CD4-positive, alpha-beta T cell (primary cell): ENCODE data around the gene NFE2L1. TPM values are rescaled to one million over a fixed set of nuclear protein-coding genes. Genes with fewer than 3 reads are reported as not detected.
"Not testable (repeated sequence)": the region's sequence is repeated elsewhere in the genome, so short reads cannot be mapped to it uniquely, and the experiment has no call there.

Experiments used
- ATAC-seq: fragments of 200-7000 bp; cut with Tn5 transposase; one replicate; pipeline ENCODE4 v1.10.0; 2022; ENCODE audit warnings: mild to moderate bottlenecking; ENCODE audit not compliant: poor library complexity
- CTCF ChIA-PET: fragments of 350-600 bp; sonication (Branson Sonifier 250); formaldehyde crosslinking; loops from one replicate; lab custom pipeline; 2021; ENCODE audit warnings: antibody characterized with exemption, inconsistent platforms; lab: Charles Lee
- POLR2A ChIA-PET: fragments of 350-600 bp; sonication (Branson Sonifier 250); formaldehyde crosslinking; loops from one replicate; lab custom pipeline; 2021; ENCODE audit warnings: antibody characterized with exemption, inconsistent platforms; lab: Charles Lee
- DNase-seq, 14 experiments: peaks; one replicate each; pipeline ENCODE4 v3.0.0-alpha.2; 2013 to 2020; ENCODE audit warnings: mixed read lengths in 2 of 14
- H3K27ac ChIP-seq, 2 donors: one replicate each; pipeline versions ENCODE4 v1.5.1 to v1.7.0; 2013; ENCODE audit warnings: low read length in 2 of 2, low read depth in 1 of 2, mild to moderate bottlenecking in 1 of 2
- H3K27me3 ChIP-seq, 2 experiments: 1 replicate in 1 of 2; 2 replicates in 1 of 2; pipeline versions ENCODE4 v1.6.1 to v1.7.0; 2013; ENCODE audit warnings: low read length in 2 of 2, control low read depth in 1 of 2, mild to moderate bottlenecking in 1 of 2, moderate library complexity in 1 of 2; ENCODE audit not compliant: insufficient read depth in 2 of 2, control insufficient read depth in 1 of 2
- H3K36me3 ChIP-seq: one replicate; pipeline ENCODE4 v1.6.1; 2013; ENCODE audit warnings: low read length, control low read depth; ENCODE audit not compliant: insufficient read depth
- H3K4me1 ChIP-seq: one replicate; pipeline ENCODE4 v1.6.1; 2013; ENCODE audit warnings: low read length, control low read depth; ENCODE audit not compliant: insufficient read depth
- H3K4me3 ChIP-seq: one replicate; pipeline ENCODE4 v1.5.1; 2013; ENCODE audit warnings: mild to moderate bottlenecking, low read length, moderate library complexity
- H3K9me3 ChIP-seq, 2 experiments: 1 replicate in 1 of 2; 2 replicates in 1 of 2; pipeline versions ENCODE4 v1.6.1 to v1.7.0; 2013; ENCODE audit warnings: low read length in 2 of 2, mild to moderate bottlenecking in 2 of 2, control low read depth in 1 of 2, moderate library complexity in 1 of 2; ENCODE audit not compliant: control insufficient read depth in 1 of 2, insufficient read depth in 1 of 2
- H3K27ac Mint-ChIP-seq: one replicate; pipeline ENCODE4 v1.8.0; 2020; ENCODE audit warnings: mixed read lengths
- H3K27me3 Mint-ChIP-seq: one replicate; pipeline ENCODE4 v1.8.0; 2021; ENCODE audit warnings: mixed read lengths
- H3K36me3 Mint-ChIP-seq: one replicate; pipeline ENCODE4 v1.8.0; 2021; ENCODE audit warnings: low read depth, mixed read lengths
- H3K4me1 Mint-ChIP-seq: one replicate; pipeline ENCODE4 v1.8.0; 2021; ENCODE audit warnings: low read depth, mixed read lengths
- H3K4me3 Mint-ChIP-seq: one replicate; pipeline ENCODE4 v1.8.0; 2020; ENCODE audit warnings: mild to moderate bottlenecking, mixed read lengths
- H3K9me3 Mint-ChIP-seq: one replicate; pipeline ENCODE4 v1.8.0; 2020; ENCODE audit warnings: mixed read lengths
- intact Hi-C, 2 experiments: fragments of 100-400 bp; cut with DNase I in 1 of 2; cut with micrococcal nuclease in 1 of 2; formaldehyde crosslinking; loops; one replicate each; pipeline versions ENCODE4 v1.15.1 to v1.9.0; 2023 to 2025; cut with DNase I, micrococcal nuclease
- total RNA-seq, 174 experiments: library from RNA in 2 of 174; stranded (reverse) in 2 of 174; gene quantifications; one replicate each; pipeline ENCODE4 v1.2.3 and lab custom pipeline; 2021 to 2026
- TF ChIP-seq, protein P1 (sequence below): fragments of 200-600 bp; IDR thresholded peaks from one replicate; pipeline ENCODE4 v1.8.0; 2022; ENCODE audit warnings: antibody characterized with exemption, mild to moderate bottlenecking

Gene NFE2L1
- total RNA-seq, 2 experiments from 2014 or later: 28.1 to 30.6 TPM

DNA sequence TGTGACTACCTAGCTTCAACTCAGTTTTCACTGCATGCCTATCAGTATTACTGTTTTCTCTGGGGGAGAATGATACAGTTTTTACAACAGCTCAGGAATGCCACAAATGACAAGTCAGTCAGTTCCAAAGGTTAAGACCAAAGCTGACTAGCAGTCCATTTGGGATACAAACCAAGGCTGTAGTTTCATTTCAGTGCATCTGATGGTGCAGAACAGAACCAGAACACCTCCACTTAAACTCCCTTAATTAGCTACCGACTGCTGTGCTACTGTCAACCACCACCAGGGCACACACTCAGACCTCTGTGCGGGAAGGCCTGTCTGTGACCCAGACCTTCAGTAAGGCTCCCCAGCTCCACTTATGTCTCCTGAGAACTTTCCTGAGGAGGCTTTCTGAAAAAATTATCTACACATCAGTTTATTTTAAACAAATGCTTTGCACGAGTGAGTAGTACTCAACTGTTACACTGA lies 20.4 kb downstream of the NFE2L1 start:
- Histone ChIP-seq H3K4me3 (no peak overlapping the region), H3K4me1 (no peaks in the 10 kb centered on the region), H3K27me3 (no peaks in the 10 kb centered on the region), H3K27ac (no peak overlapping the region), H3K36me3 (peaks cover 48% of the 10 kb centered on the region), H3K9me3 (no peaks in the 10 kb centered on the region)
- DNase-seq (peak in 1 of 14 experiments; percentile 27), ATAC-seq (peak; percentile 51)
- no peaks in the 10 kb centered on the region for H3K9me3 Mint-ChIP-seq
- intact Hi-C loops: loop anchor here in 1 of 2 experiments (5.0 kb wide), 1 partner anchor 414 kb away; no protein-coding TSS in a partner anchor
- H3K36me3 Mint-ChIP-seq: peaks cover 62% of the 10 kb centered on the region
- H3K27ac Mint-ChIP-seq: no peak overlapping the region
- no peaks in the 10 kb centered on the region for H3K27me3 Mint-ChIP-seq
- CTCF ChIA-PET: interaction anchor here (0.6 to 2.2 kb wide), 5 partner anchors 22 to 48 kb away, joined by 3 to 14 read pairs (median 3); partner anchors contain the start of gene COPZ2
- H3K4me3 Mint-ChIP-seq: no peak overlapping the region
- TF ChIP-seq, protein P1, sequence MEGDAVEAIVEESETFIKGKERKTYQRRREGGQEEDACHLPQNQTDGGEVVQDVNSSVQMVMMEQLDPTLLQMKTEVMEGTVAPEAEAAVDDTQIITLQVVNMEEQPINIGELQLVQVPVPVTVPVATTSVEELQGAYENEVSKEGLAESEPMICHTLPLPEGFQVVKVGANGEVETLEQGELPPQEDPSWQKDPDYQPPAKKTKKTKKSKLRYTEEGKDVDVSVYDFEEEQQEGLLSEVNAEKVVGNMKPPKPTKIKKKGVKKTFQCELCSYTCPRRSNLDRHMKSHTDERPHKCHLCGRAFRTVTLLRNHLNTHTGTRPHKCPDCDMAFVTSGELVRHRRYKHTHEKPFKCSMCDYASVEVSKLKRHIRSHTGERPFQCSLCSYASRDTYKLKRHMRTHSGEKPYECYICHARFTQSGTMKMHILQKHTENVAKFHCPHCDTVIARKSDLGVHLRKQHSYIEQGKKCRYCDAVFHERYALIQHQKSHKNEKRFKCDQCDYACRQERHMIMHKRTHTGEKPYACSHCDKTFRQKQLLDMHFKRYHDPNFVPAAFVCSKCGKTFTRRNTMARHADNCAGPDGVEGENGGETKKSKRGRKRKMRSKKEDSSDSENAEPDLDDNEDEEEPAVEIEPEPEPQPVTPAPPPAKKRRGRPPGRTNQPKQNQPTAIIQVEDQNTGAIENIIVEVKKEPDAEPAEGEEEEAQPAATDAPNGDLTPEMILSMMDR: no peak
- H3K4me1 Mint-ChIP-seq: no peaks in the 10 kb centered on the region
- POLR2A ChIA-PET: interaction anchor here (0.6 kb wide), 1 partner anchor 250 kb away, joined by 3 read pairs; no protein-coding TSS in a partner anchor

DNA sequence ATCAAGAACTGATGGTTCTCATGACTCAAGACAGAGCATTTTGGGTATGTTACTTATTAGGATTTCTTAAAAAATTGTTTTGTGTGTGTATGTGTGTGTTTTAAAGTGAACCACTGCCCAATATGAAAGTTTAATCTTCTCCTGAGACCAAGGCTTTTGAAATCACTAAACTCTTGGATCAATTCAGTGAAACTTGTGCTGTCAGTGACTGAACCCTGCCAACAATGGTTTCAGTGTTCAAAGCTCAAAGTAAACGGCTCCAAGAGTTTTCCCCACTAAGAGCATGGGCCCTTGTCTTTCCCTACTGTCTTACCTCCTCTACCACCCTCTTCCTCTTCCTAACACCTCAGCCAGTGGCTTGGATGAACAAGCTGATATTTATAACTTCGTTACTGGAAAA lies 22.0 kb downstream of the NFE2L1 start:
- Mint-ChIP-seq H3K4me1 (no peaks in the 10 kb centered on the region), H3K36me3 (peaks cover 62% of the 10 kb centered on the region), H3K27me3 (no peaks in the 10 kb centered on the region), H3K9me3 (no peaks in the 10 kb centered on the region), H3K4me3 (no peak overlapping the region), H3K27ac (no peak overlapping the region)
- intact Hi-C loops: no loop called here
- ChIA-PET CTCF (no interaction called here), POLR2A (no interaction called here)
- no peaks in the 10 kb centered on the region for H3K27me3 ChIP-seq
- no peak overlapping the region for H3K27ac ChIP-seq
- H3K4me1 ChIP-seq: no peaks in the 10 kb centered on the region
- DNase-seq (no peak), ATAC-seq (no peak)
- H3K36me3 ChIP-seq: peaks cover 49% of the 10 kb centered on the region
- no peak overlapping the region for H3K4me3 ChIP-seq
- TF ChIP-seq, protein P1: no peak
- no peaks in the 10 kb centered on the region for H3K9me3 ChIP-seq

DNA sequence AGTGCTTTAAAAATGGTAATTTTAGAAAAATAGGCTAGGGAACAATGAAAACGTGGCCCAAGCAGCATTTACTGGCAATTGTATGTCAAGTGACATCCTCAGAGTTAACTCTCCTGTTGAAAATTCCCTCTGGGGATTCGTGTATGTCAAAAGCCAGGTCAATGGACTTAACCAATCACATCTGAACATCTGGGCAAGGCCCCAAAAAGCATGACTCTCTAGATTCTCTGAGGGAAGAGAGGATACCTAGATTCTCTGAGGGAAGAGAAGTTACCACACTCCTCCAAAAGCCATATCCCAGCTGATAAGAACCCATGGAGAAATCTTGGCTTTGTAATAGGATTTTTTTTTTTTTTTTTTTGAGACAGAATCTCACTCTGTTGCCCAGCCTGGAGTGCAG lies 23.5 kb downstream of the NFE2L1 start:
- H3K9me3 Mint-ChIP-seq: no peaks in the 10 kb centered on the region
- H3K27ac Mint-ChIP-seq: peak overlapping the region; percentile 36
- no peak overlapping the region for H3K27ac ChIP-seq
- H3K4me3 ChIP-seq: no peak overlapping the region
- no peaks in the 10 kb centered on the region for H3K27me3 ChIP-seq
- H3K9me3 ChIP-seq: no peaks in the 10 kb centered on the region
- no peaks in the 10 kb centered on the region for H3K27me3 Mint-ChIP-seq
- no peak for ATAC-seq
- CTCF ChIA-PET: interaction anchor here (1.5 to 2.2 kb wide), 2 partner anchors 24 to 46 kb away, joined by 4 to 6 read pairs; no protein-coding TSS in a partner anchor
- peaks cover 52% of the 10 kb centered on the region for H3K36me3 ChIP-seq
- intact Hi-C loops: no loop called here
- TF ChIP-seq, protein P1: no peak
- H3K4me1 Mint-ChIP-seq: no peaks in the 10 kb centered on the region
- no peaks in the 10 kb centered on the region for H3K4me1 ChIP-seq
- H3K4me3 Mint-ChIP-seq: no peak overlapping the region
- POLR2A ChIA-PET: no interaction called here
- H3K36me3 Mint-ChIP-seq: peaks cover 62% of the 10 kb centered on the region
- DNase-seq: no peak

DNA sequence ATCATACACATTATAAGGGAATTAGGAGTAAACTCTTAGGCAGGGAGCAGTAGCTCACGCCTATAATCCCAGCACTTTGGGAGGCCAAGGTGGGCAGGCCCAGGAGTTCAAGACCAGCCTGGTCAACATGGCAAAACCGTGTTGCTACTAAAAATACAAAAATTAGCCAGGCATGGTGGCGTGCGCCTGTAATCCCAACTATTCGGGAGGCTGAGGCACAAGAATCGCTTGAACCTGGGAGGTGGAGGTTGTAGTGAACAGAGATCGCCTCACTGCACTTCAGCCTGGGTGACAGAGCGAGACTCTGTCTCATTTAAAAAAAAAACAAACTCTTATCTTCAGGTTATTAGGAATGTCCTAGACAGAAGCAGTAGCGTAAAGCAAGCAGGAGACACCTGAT lies 24.7 kb downstream of the NFE2L1 start:
- intact Hi-C loops, H3K4me1 ChIP-seq, H3K9me3 Mint-ChIP-seq, H3K27ac Mint-ChIP-seq, DNase-seq, H3K4me3 ChIP-seq, H3K27ac ChIP-seq, H3K4me1 Mint-ChIP-seq, ATAC-seq, H3K27me3 Mint-ChIP-seq, H3K4me3 Mint-ChIP-seq, H3K27me3 ChIP-seq, POLR2A ChIA-PET, H3K9me3 ChIP-seq: not testable (repeated sequence)
- peaks cover 60% of the 10 kb centered on the region for H3K36me3 Mint-ChIP-seq
- H3K36me3 ChIP-seq: peaks cover 50% of the 10 kb centered on the region
- CTCF ChIA-PET: interaction anchor here (2.2 to 4.0 kb wide), 2 partner anchors 25 to 46 kb away, joined by 6 to 37 read pairs; no protein-coding TSS in a partner anchor

DNA sequence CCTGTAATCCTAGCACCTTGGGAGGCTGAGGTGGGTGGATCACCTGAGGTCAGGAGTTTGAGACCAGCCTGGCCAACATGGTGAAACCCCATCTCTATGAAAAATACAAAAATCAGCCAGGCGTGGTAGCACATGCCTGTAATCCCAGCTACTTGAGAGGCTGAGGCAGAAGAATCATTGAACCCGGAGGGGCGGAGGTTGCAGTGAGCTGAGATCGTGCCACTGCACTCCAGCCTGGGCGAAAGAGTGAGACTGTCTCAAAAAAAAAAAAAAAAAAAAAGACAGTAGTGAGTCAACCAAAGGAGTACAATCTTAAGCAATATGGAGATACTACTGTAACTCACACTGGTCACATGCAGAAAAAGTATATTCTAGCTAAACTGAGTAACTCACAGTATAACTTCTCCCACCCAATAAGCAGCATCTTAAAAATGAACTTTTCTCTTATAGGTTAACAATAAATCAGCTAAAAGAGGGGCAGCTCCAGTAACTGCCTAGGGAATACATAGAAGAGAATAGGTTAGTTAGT lies 25.5 kb downstream of the NFE2L1 start:
- ATAC-seq, H3K27ac Mint-ChIP-seq, H3K27me3 ChIP-seq, H3K27me3 Mint-ChIP-seq, H3K27ac ChIP-seq, H3K9me3 ChIP-seq, H3K4me3 ChIP-seq, H3K4me1 ChIP-seq, H3K4me1 Mint-ChIP-seq, DNase-seq, H3K9me3 Mint-ChIP-seq, H3K4me3 Mint-ChIP-seq: not testable (repeated sequence)
- intact Hi-C loops: loop anchor here (1.0 to 2.0 kb wide), 5 partner anchors 25 to 124 kb away; partner anchors contain the start of genes COPZ2 (in 1 of the 2) and NFE2L1 (in 1 of the 2)
- H3K36me3 Mint-ChIP-seq: peaks cover 57% of the 10 kb centered on the region
- POLR2A ChIA-PET: interaction anchor here (0.7 kb wide), 2 partner anchors 24 to 43 kb away, joined by 3 read pairs; no protein-coding TSS in a partner anchor
- H3K36me3 ChIP-seq: peaks cover 45% of the 10 kb centered on the region
- CTCF ChIA-PET: interaction anchor here (0.7 to 4.0 kb wide), 8 partner anchors 9 to 563 kb away, joined by 3 to 37 read pairs (median 4); partner anchors contain the start of gene CDK5RAP3
